PC-9 (cell line): Measurements from ENCODE around the gene MRPS22. TPM values are rescaled to one million over a fixed set of nuclear protein-coding genes. Genes with fewer than 3 reads are reported as not detected.

Source experiments
- BruUV-seq: library from RNA; stranded (reverse); fragments of 400-500 nt; replicated peaks from 2 replicates; lab custom pipeline; 2021; lab: Mats Ljungman, UMichigan
- CTCF ChIA-PET: fragments of 300-600 bp; sonication (Branson Sonifier 250); formaldehyde crosslinking; loops from one replicate; lab custom pipeline; 2022; ENCODE audit warnings: antibody characterized with exemption; lab: Charles Lee
- POLR2A ChIA-PET: fragments of 300-600 bp; sonication (Branson Sonifier 250); formaldehyde crosslinking; loops from one replicate; lab custom pipeline; 2022; ENCODE audit warnings: antibody characterized with exemption; ENCODE audit not compliant: unreplicated experiment; lab: Charles Lee
- DNase-seq, 2 experiments: peaks; one replicate each; pipeline versions ENCODE4 v3.0.0 to v3.0.0-alpha.2; 2015 to 2022; ENCODE audit warnings: mixed read lengths in 1 of 2
- H2AFZ ChIP-seq: fragments of 200-600 bp; sonication (generic); 2 replicates; pipeline ENCODE4 v1.8.1; 2017; ENCODE audit warnings: antibody characterized with exemption
- H3F3A ChIP-seq: fragments of 200-600 bp; sonication (generic); 2 replicates; pipeline ENCODE4 v1.8.1; 2017; ENCODE audit warnings: antibody characterized with exemption, mild to moderate bottlenecking, low read depth; ENCODE audit not compliant: insufficient read depth
- H3K27ac ChIP-seq: fragments of 200-600 bp; sonication (generic); 2 replicates; pipeline ENCODE4 v1.6.1; 2016; ENCODE audit warnings: mixed run types
- H3K27me3 ChIP-seq: fragments of 200-600 bp; sonication (generic); 2 replicates; pipeline ENCODE4 v1.6.1; 2016; ENCODE audit warnings: low read depth, mixed run types; ENCODE audit not compliant: insufficient read depth
- H3K36me3 ChIP-seq: fragments of 200-600 bp; sonication (generic); 2 replicates; pipeline ENCODE4 v1.6.1; 2016; ENCODE audit warnings: low read depth, mixed run types
- H3K4me1 ChIP-seq: fragments of 200-600 bp; sonication (generic); replicated peaks from 2 replicates; pipeline ENCODE4 v1.6.1; 2016; ENCODE audit warnings: mixed run types; ENCODE audit not compliant: insufficient read depth
- H3K4me2 ChIP-seq: fragments of 200-600 bp; sonication (generic); 2 replicates; pipeline ENCODE4 v1.6.1; 2017; ENCODE audit warnings: mixed run types
- H3K4me3 ChIP-seq: fragments of 200-600 bp; sonication (generic); 2 replicates; pipeline ENCODE4 v1.6.1; 2016; ENCODE audit warnings: mixed run types
- H3K79me2 ChIP-seq: fragments of 200-600 bp; sonication (generic); 2 replicates; pipeline ENCODE4 v1.6.1; 2017; ENCODE audit warnings: low read depth, mixed run types
- H3K9me2 ChIP-seq: fragments of 200-600 bp; sonication (generic); 2 replicates; pipeline ENCODE4 v1.8.1; 2017; ENCODE audit warnings: mild to moderate bottlenecking; ENCODE audit not compliant: insufficient read depth
- H3K9me3 ChIP-seq: fragments of 200-600 bp; sonication (generic); 2 replicates; pipeline ENCODE4 v1.8.1; 2016; ENCODE audit warnings: low read depth; ENCODE audit not compliant: insufficient read depth
- H4K20me1 ChIP-seq: fragments of 200-600 bp; sonication (generic); 2 replicates; pipeline ENCODE4 v1.8.1; 2017; ENCODE audit not compliant: insufficient read depth
- EZH2 ChIP-seq: fragments of 200-600 bp; sonication (generic); IDR thresholded peaks from 2 replicates; pipeline ENCODE4 v1.8.0; 2017; ENCODE audit warnings: antibody characterized with exemption, low read depth
- intact Hi-C: fragments of 100-400 bp; cut with micrococcal nuclease; formaldehyde crosslinking; loops from one replicate; pipeline ENCODE4 v1.10.0; 2022; ENCODE audit not compliant: unreplicated experiment
- total RNA-seq: library from RNA; stranded (reverse); gene quantifications from 2 replicates; pipeline ENCODE4 v1.2.3, GENCODE V29; 2021
- TF ChIP-seq, protein P1 (sequence below): fragments of 200-600 bp; sonication (generic); conservative IDR thresholded peaks from 2 replicates; pipeline ENCODE4 v1.6.1; 2017; ENCODE audit warnings: mixed run types, antibody characterized with exemption, mild to moderate bottlenecking, moderate library complexity

The MRPS22 gene
- total RNA-seq, 1 experiment from 2014 or later: 68.0 TPM

DNA sequence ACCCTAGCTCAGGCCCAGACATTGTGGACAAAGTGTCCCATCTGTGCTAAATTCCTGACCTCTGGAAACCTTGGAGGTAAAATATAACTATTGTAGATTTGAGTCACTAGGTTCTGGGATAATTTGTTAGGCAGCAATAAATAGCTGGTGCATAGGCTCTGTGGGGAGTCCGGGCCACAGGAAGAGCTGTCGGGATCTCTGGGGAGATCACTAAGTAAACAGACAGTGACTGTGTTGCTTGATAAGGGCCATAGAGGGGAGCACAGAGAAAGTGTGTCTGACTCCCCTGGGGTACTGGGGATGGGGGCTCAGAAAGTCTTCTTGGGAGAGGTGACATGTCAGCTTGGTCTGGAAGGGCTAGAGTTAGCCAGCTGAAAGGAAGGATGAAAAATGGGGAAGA lies 37.7 kb upstream of the MRPS22 start:
- no peak overlapping the region for H3K4me3 ChIP-seq
- no peaks in the 10 kb centered on the region for H3K9me3 ChIP-seq
- H2AFZ ChIP-seq: no peak overlapping the region
- H3K9me2 ChIP-seq: no peaks in the 10 kb centered on the region
- H3K27me3 ChIP-seq: no peaks in the 10 kb centered on the region
- H3K4me1 ChIP-seq: peaks cover 58% of the 10 kb centered on the region
- H3K4me2 ChIP-seq: no peak overlapping the region
- no TSS peak for BruUV-seq
- TF ChIP-seq EZH2: no peak
- TF ChIP-seq, protein P1, sequence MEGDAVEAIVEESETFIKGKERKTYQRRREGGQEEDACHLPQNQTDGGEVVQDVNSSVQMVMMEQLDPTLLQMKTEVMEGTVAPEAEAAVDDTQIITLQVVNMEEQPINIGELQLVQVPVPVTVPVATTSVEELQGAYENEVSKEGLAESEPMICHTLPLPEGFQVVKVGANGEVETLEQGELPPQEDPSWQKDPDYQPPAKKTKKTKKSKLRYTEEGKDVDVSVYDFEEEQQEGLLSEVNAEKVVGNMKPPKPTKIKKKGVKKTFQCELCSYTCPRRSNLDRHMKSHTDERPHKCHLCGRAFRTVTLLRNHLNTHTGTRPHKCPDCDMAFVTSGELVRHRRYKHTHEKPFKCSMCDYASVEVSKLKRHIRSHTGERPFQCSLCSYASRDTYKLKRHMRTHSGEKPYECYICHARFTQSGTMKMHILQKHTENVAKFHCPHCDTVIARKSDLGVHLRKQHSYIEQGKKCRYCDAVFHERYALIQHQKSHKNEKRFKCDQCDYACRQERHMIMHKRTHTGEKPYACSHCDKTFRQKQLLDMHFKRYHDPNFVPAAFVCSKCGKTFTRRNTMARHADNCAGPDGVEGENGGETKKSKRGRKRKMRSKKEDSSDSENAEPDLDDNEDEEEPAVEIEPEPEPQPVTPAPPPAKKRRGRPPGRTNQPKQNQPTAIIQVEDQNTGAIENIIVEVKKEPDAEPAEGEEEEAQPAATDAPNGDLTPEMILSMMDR: no peak
- H4K20me1 ChIP-seq: no peaks in the 10 kb centered on the region
- H3K36me3 ChIP-seq: no peaks in the 10 kb centered on the region
- intact Hi-C loops: no loop called here
- ChIA-PET CTCF (no interaction called here), POLR2A (no interaction called here)
- no peaks in the 10 kb centered on the region for H3K79me2 ChIP-seq
- H3K27ac ChIP-seq: no peak overlapping the region
- no peak for DNase-seq
- peaks cover 36% of the 10 kb centered on the region for H3F3A ChIP-seq

DNA sequence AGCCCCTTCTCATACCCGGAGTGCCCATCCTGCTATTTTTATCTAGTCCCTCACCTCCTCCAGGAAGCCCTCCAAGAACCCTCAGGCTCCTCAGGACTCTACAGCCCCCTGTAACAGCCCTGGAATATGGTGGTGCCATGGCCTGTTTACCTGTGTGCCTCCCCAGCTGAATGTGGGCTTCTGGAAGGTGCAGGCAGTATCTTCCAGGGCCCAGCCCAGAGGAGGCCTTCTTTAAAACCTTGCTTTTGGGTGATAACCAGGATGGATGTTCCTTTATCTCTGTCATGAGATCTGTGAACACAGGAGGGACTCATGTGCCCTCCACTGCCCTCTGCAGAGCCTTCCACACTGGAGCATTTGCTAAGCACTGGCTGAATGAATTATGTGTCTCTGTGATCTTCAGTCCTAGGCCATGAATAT lies 36.7 kb upstream of the MRPS22 start:
- H3K9me2 ChIP-seq: no peaks in the 10 kb centered on the region
- no peak overlapping the region for H3K4me2 ChIP-seq
- H3K4me3 ChIP-seq: no peak overlapping the region
- H4K20me1 ChIP-seq: no peaks in the 10 kb centered on the region
- no peak overlapping the region for H3K27ac ChIP-seq
- intact Hi-C loops: no loop called here
- no peaks in the 10 kb centered on the region for H3K27me3 ChIP-seq
- H3K79me2 ChIP-seq: no peaks in the 10 kb centered on the region
- no peak for DNase-seq
- ChIA-PET CTCF (no interaction called here), POLR2A (interaction anchor here (0.6 kb wide), 1 partner anchor 437 kb away, joined by 3 read pairs; no protein-coding TSS in a partner anchor)
- TF ChIP-seq EZH2: no peak
- TF ChIP-seq, protein P1: no peak
- no TSS peak for BruUV-seq
- H3K4me1 ChIP-seq: peaks cover 58% of the 10 kb centered on the region
- no peaks in the 10 kb centered on the region for H3K36me3 ChIP-seq
- H3K9me3 ChIP-seq: no peaks in the 10 kb centered on the region
- no peak overlapping the region for H2AFZ ChIP-seq
- H3F3A ChIP-seq: peaks cover 28% of the 10 kb centered on the region

DNA sequence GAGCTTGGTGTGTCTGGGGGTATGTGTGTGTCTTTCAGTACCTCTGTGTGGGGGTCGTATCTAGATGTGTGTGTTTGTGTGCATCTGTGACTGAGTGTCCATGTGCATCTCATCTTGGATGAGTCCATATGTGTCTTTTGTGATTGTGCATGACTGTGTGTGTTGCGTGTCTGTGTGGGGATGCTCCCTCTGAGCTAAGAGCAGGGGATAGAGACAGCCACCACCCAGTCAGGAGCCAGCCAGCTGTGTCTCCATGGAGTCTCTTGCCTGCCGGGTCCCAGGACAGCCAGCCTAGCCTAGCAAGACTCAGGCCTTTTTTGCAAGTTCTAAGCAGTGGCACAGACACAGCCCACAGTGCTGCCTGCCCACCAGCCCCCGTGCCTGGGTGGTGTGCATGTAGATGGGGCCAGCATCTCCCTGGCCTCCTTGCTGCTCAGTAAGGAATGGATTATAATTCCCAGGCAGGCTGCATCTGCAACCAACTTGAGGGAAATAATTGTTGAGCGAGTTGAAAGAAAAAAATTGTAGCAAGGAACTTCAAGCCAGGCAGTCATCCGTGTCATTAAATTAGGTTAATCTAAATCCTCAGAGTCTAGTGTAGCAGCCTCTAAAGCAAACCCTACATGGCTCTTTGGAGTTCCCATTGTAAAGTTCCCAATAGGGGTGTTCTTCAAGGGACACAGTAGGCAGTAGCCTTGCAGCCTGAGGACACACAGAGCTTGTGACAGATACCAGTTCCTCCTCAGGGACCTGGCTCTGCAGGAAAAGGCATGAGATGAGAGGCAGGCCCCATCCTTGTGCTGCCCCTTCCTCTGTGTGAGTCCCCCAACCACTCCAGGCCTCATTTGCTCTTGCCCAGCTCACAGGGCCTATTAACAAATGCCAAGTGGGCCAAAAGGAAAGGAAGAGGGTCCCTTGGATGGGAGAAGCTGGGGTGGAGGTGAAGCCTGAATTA lies 35.9 kb upstream of the MRPS22 start:
- TF ChIP-seq, protein P1: no peak
- no peak for TF ChIP-seq EZH2
- CTCF ChIA-PET: no interaction called here
- intact Hi-C loops: no loop called here
- H3K4me3 ChIP-seq: no peak overlapping the region
- POLR2A ChIA-PET: no interaction called here
- no peaks in the 10 kb centered on the region for H3K9me3 ChIP-seq
- no peaks in the 10 kb centered on the region for H3K9me2 ChIP-seq
- H3K36me3 ChIP-seq: no peaks in the 10 kb centered on the region
- H2AFZ ChIP-seq: no peak overlapping the region
- no peaks in the 10 kb centered on the region for H3K27me3 ChIP-seq
- H4K20me1 ChIP-seq: no peaks in the 10 kb centered on the region
- BruUV-seq: no TSS peak
- no peak for DNase-seq
- peaks cover 22% of the 10 kb centered on the region for H3F3A ChIP-seq
- H3K4me2 ChIP-seq: no peak overlapping the region
- no peak overlapping the region for H3K27ac ChIP-seq
- no peaks in the 10 kb centered on the region for H3K79me2 ChIP-seq
- peaks cover 60% of the 10 kb centered on the region for H3K4me1 ChIP-seq
